K562 (cell line): ENCODE data around the gene BNC2.

Experiments used
- ESRRA ChIP-seq: fragments of 450-650 bp; IDR thresholded peaks from 2 replicates; pipeline ENCODE4 v1.6.1; 2014; ENCODE audit warnings: low read depth, mild to moderate bottlenecking, moderate library complexity, borderline replicate concordance
- POLR2A ChIP-seq: fragments of 450-650 bp; conservative IDR thresholded peaks from 2 replicates; pipeline ENCODE4 v1.6.1; 2016
- POLR2B ChIP-seq: fragments of 450-650 bp; IDR thresholded peaks from 2 replicates; pipeline ENCODE4 v1.6.1; 2018; ENCODE audit warnings: low read depth; ENCODE audit not compliant: partially characterized antibody
- TAF1 ChIP-seq: IDR thresholded peaks from 2 replicates; pipeline ENCODE4 v1.6.1; 2011; ENCODE audit warnings: mild to moderate bottlenecking, low read length, moderate library complexity; ENCODE audit not compliant: insufficient read depth, control insufficient read depth, severe bottlenecking; ENCODE audit errors: extremely low read depth
- TARDBP ChIP-seq: fragments of 450-650 bp; IDR thresholded peaks from 2 replicates; pipeline ENCODE4 v1.6.1; 2016
- TRIM28 ChIP-seq: fragments of 450-650 bp; IDR thresholded peaks from 2 replicates; pipeline ENCODE4 v1.6.1; 2017
- ZNF23 ChIP-seq: fragments of 250-450 bp; sonication (Bioruptor Pico); IDR thresholded peaks from 2 replicates; pipeline ENCODE4 v1.4.0; 2020; ENCODE audit warnings: mild to moderate bottlenecking
- TF ChIP-seq, protein P1 (sequence below): sonication (generic); formaldehyde crosslinking; IDR thresholded peaks from 2 replicates; pipeline ENCODE4 v1.8.0; 2022; ENCODE audit warnings: mild to moderate bottlenecking, low read depth, missing genetic modification reagents

DNA sequence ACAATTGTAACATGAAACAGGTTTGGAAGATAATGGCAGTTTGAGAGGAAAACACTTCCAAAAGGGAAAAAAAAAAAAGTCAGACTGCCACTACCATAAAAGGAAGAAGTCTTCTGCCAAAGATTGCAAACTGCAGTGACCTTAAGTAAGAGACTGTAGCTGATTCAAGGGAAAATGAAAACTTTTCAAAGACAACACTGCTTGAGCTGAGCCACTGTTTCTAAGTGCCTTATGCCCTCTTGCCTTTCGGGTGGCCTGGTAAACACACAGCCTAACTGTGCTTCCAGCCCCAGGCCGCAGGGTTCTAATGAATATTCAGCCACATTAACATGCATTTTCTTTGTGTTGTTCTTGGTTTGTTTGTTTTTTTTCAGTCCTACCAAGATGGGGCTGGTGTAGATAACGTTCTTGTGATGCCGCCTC, 354.6 kb downstream of the BNC2 start:
- no peak for TF ChIP-seq ZNF23 (CRISPR knock-in tag)
- no peak for TF ChIP-seq TRIM28
- no peak for TF ChIP-seq ESRRA
- TF ChIP-seq, protein P1, sequence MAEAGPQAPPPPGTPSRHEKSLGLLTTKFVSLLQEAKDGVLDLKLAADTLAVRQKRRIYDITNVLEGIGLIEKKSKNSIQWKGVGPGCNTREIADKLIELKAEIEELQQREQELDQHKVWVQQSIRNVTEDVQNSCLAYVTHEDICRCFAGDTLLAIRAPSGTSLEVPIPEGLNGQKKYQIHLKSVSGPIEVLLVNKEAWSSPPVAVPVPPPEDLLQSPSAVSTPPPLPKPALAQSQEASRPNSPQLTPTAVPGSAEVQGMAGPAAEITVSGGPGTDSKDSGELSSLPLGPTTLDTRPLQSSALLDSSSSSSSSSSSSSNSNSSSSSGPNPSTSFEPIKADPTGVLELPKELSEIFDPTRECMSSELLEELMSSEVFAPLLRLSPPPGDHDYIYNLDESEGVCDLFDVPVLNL: no peak
- no peak for TF ChIP-seq TAF1
- TF ChIP-seq POLR2B: no peak
- TF ChIP-seq POLR2A: no peak
- no peak for TF ChIP-seq TARDBP
